MV-4-11 (cell line): ENCODE results near the gene CCK.

Experiments
- DNase-seq: peaks from one replicate; lab custom pipeline; 2025; lab: John Stamatoyannopoulos, UW

Gene CCK

GRCh38 chr3:42225486-42226363 is 40.3 kb downstream of the CCK start:
- no peak for DNase-seq

- DNase-seq: no peak
These were observed 41.1 kb downstream of the CCK start for GRCh38 chr3:42224658-42225421.

GRCh38 chr3:42224178-42224577 is 41.8 kb downstream of the CCK start:
- no peak for DNase-seq

GRCh38 chr3:42222942-42223693 is 42.9 kb downstream of the CCK start:
- DNase-seq: no peak

- DNase-seq: no peak
These were observed 45.4 kb downstream of the CCK start for GRCh38 chr3:42220436-42221121.

- no peak for DNase-seq
These were observed 49.1 kb downstream of the CCK start for GRCh38 chr3:42216931-42217333.

- no peak for DNase-seq
These were observed 49.7 kb downstream of the CCK start for GRCh38 chr3:42216302-42216701.

- no peak for DNase-seq
These were observed 51.3 kb downstream of the CCK start for GRCh38 chr3:42214565-42215283.

GRCh38 chr3:42214064-42214463 is 51.9 kb downstream of the CCK start:
- no peak for DNase-seq

- DNase-seq: no peak
These were observed 52.6 kb downstream of the CCK start for GRCh38 chr3:42213417-42213816.

GRCh38 chr3:42210726-42211125 is 55.3 kb downstream of the CCK start:
- no peak for DNase-seq

- no peak for DNase-seq
These were observed 56.1 kb downstream of the CCK start for GRCh38 chr3:42209917-42210316.
